Activated T-helper 1 cell treated with anti-CD3 and anti-CD28 coated beads, Interleukin-12 subunit alpha, Interleukin-12 subunit beta, Interleukin-2, Interleukin-4 antibody, amounts not matched to agents 30 ng/mL and 10 ng/mL and 1 ng/mL, durations not matched to agents 14 hours and 24 hours and 36 hours (primary cell): ENCODE results near the gene LHFPL3. TPM values are rescaled to one million over a fixed set of nuclear protein-coding genes. Genes with fewer than 3 reads are reported as not detected.
A peak's percentile ranks its signal among the peaks of the same experiment; 100 is the strongest.

Experiments used
- DNase-seq: peaks from one replicate; pipeline ENCODE4 v3.0.0; 2021; ENCODE audit warnings: low spot score
- H3K27ac Mint-ChIP-seq: one replicate; pipeline ENCODE4 v1.8.0; 2021; ENCODE audit warnings: mild to moderate bottlenecking, mixed read lengths
- H3K27me3 Mint-ChIP-seq: one replicate; pipeline ENCODE4 v1.8.0; 2022; ENCODE audit warnings: mild to moderate bottlenecking, moderate library complexity, mixed read lengths; ENCODE audit not compliant: insufficient read depth
- H3K36me3 Mint-ChIP-seq: one replicate; pipeline ENCODE4 v1.8.0; 2021; ENCODE audit warnings: low read depth, mixed read lengths
- H3K4me1 Mint-ChIP-seq: one replicate; pipeline ENCODE4 v1.8.0; 2021; ENCODE audit warnings: low read depth, mixed read lengths
- H3K4me3 Mint-ChIP-seq: one replicate; pipeline ENCODE4 v1.8.0; 2021; ENCODE audit warnings: mild to moderate bottlenecking, moderate library complexity, mixed read lengths
- H3K9me3 Mint-ChIP-seq: one replicate; pipeline ENCODE4 v1.8.0; 2021; ENCODE audit warnings: mixed read lengths
- intact Hi-C: fragments of 100-400 bp; cut with micrococcal nuclease; formaldehyde crosslinking; loops from one replicate; pipeline ENCODE4 v1.15.1; 2024
- total RNA-seq: library from RNA; stranded (reverse); gene quantifications from 2 replicates; pipeline ENCODE4 v1.2.3, GENCODE V29; 2022

Gene LHFPL3
- total RNA-seq, 1 donor from 2014 or later: not detected

- Mint-ChIP-seq H3K9me3 (no peaks in the 10 kb centered on the region), H3K27ac (peak overlapping the region; percentile 30), H3K4me3 (peak overlapping the region; percentile 21), H3K36me3 (peaks cover 22% of the 10 kb centered on the region), H3K27me3 (no peaks in the 10 kb centered on the region), H3K4me1 (peaks cover 36% of the 10 kb centered on the region)
- intact Hi-C loops: no loop called here
- DNase-seq: no peak
Observed at GRCh38 chr7:104938741-104939390, 610.5 kb downstream of the LHFPL3 start.

- intact Hi-C loops: loop anchor here (5.0 kb wide), 2 partner anchors 447 to 592 kb away; partner anchors contain the start of genes RINT1 and SRPK2
- no peaks in the 10 kb centered on the region for H3K9me3 Mint-ChIP-seq
- H3K36me3 Mint-ChIP-seq: peaks cover 22% of the 10 kb centered on the region
- H3K4me1 Mint-ChIP-seq: peaks cover 47% of the 10 kb centered on the region
- no peak for DNase-seq
- H3K4me3 Mint-ChIP-seq: peak overlapping the region; percentile 96
- peak overlapping the region; percentile 100 for H3K27ac Mint-ChIP-seq
- peaks cover 2% of the 10 kb centered on the region for H3K27me3 Mint-ChIP-seq
Observed at GRCh38 chr7:104940023-104940710, 611.8 kb downstream of the LHFPL3 start.

DNA sequence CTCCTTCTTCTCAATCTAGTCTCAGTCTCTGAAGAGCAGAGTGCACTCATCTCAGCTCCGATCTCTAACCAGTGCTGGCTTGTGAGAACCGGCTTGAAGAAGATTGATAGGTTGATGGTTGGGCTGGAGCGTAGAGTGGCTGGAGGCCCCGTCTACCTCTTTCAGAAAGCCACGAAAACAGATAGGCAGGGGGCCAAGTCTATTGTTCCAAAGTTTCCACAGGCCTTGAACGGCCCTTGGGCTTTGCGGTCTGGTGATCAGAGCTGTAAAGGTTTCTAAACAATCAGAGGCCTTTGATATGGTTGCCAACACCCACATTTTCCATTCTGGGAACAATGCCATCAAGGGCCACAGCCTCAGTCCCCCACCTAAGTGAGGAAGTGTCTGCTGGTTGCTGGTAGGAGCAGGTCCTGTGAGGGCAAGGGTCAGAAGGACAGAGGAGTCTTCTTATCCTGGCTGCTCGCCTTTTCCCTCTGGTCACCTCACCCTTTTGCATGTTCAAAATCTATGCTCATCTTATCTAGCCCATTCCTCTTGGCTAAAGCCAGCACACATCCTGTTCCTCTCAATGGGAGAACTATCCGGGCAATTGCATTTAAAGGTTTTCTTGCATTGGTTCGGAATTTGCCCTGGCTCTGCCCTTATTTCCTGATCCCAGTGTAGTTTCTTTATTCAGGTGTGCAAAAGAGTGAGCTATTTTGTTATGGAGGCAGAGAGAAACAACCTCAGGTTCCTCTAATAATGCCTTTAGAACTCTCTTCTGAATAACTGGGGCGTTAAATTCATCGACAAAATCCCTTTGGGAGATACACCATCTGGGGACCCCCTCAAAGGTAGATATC lies 615.3 kb downstream of the LHFPL3 start:
- peaks cover 72% of the 10 kb centered on the region for H3K4me1 Mint-ChIP-seq
- peak; percentile 70 for DNase-seq
- peak overlapping the region; percentile 96 for H3K4me3 Mint-ChIP-seq
- no peaks in the 10 kb centered on the region for H3K9me3 Mint-ChIP-seq
- intact Hi-C loops: loop anchor here (1.0 to 5.0 kb wide), 8 partner anchors 20 to 1597 kb away; partner anchors contain the start of genes NAMPT, PSMC2, RINT1 and SRPK2
- peaks cover 41% of the 10 kb centered on the region for H3K36me3 Mint-ChIP-seq
- H3K27me3 Mint-ChIP-seq: peaks cover 2% of the 10 kb centered on the region
- peak overlapping the region; percentile 100 for H3K27ac Mint-ChIP-seq

GRCh38 chr7:104945599-104945956 lies 617.2 kb downstream of the LHFPL3 start:
- Mint-ChIP-seq H3K9me3 (no peaks in the 10 kb centered on the region), H3K36me3 (peaks cover 42% of the 10 kb centered on the region), H3K4me1 (peaks cover 68% of the 10 kb centered on the region), H3K27ac (peak overlapping the region; percentile 100), H3K4me3 (peak overlapping the region; percentile 96), H3K27me3 (peaks cover 2% of the 10 kb centered on the region)
- DNase-seq: no peak
- intact Hi-C loops: loop anchor here (1.0 to 5.0 kb wide), 7 partner anchors 12 to 1599 kb away; partner anchors contain the start of genes NAMPT and PSMC2

DNA sequence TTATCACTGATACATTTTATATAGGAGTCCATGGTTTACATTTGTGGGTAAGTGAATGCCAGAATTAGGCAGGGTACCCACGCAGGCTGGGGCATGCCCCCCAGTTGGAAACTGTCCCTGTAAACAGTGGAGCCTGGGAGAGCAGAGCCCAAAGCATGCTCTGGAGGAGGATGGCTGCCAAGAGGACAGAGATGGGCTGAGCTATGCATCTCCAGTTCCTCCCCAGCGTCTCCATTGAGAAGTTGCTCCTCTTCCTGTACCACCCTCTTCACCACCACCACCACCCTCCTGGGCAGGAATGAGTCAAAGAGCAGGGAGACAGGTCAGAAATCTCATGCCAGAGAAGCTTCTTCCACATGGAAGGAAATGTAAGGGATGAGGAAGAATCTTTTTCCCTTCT lies 617.9 kb downstream of the LHFPL3 start:
- Mint-ChIP-seq H3K9me3 (no peaks in the 10 kb centered on the region), H3K36me3 (peaks cover 38% of the 10 kb centered on the region), H3K4me3 (peak overlapping the region; percentile 96)

DNA sequence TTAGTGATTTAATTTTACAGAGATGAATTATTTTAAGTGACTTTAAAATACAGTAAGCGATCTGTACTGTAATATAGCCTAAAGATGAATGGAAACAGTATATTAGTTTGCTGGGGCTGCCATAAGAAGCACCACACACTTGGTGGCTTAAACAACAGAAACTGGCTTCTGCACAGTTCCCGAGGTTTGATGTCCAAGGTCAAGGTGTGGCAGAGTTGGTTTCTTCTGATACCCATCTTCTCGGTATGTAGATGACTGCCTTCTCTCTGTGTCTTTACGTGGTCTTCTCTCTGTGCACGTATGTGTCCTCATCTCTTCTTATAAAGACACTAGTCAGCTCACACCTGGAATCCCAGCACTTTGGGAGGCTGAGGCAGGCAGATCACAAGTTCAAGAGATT lies 621.6 kb downstream of the LHFPL3 start:
- H3K4me1 Mint-ChIP-seq: peaks cover 73% of the 10 kb centered on the region
- peak overlapping the region; percentile 24 for H3K4me3 Mint-ChIP-seq
- H3K27me3 Mint-ChIP-seq: no peaks in the 10 kb centered on the region
- peak overlapping the region; percentile 75 for H3K27ac Mint-ChIP-seq
- DNase-seq: no peak
- intact Hi-C loops: no loop called here
- no peaks in the 10 kb centered on the region for H3K9me3 Mint-ChIP-seq
- peaks cover 40% of the 10 kb centered on the region for H3K36me3 Mint-ChIP-seq

More for the DNA sequence above, 617.9 kb downstream of the LHFPL3 start:
- Mint-ChIP-seq H3K4me1 (peaks cover 68% of the 10 kb centered on the region), H3K27me3 (peaks cover 2% of the 10 kb centered on the region), H3K27ac (peak overlapping the region; percentile 100)
- DNase-seq: no peak
- intact Hi-C loops: loop anchor here (5.0 kb wide), 1 partner anchor 1401 kb away; no protein-coding TSS in a partner anchor

DNA sequence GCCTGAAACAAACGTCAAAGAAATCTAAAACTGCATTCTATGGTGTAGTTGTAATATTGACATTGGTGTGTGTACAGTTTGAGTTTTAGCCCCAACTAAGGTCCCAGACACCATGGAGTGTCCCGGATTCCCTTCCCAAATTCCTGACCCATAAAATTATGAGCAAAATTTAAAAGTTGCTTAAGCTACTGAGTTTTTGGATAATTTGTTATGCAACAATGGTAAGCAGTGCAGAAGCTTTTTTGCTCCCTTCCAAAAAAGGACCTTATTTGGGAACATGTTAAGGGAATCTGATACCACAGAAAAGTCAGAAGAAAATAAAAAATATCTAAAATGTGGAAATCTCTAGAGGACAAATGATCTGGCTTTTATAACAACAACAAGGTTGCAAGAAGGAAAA lies 622.4 kb downstream of the LHFPL3 start:
- Mint-ChIP-seq H3K9me3 (no peaks in the 10 kb centered on the region), H3K27me3 (no peaks in the 10 kb centered on the region), H3K4me3 (no peak overlapping the region), H3K36me3 (peaks cover 42% of the 10 kb centered on the region), H3K4me1 (peaks cover 73% of the 10 kb centered on the region), H3K27ac (peak overlapping the region; percentile 61)
- intact Hi-C loops: no loop called here
- DNase-seq: no peak

DNA sequence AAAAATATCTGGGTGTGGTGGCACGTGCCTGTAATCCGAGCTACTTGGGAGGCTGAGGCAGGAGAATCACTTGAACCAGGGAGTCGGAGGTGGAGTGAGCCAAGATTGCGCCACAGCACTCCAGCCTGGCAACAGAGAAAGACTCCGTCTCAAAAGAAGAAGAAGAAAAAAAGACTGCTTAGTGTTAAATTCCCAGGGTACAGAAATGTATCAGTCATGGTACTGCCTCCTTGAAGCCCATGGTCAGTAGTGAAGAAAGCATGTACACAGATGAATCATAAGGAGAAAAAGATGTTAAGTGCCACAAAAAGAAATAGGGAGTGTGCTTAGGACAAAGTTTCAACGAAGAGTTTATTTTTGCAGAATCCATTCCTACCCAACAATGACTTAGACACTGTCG lies 623.1 kb downstream of the LHFPL3 start:
- DNase-seq: no peak
- intact Hi-C loops: no loop called here
- Mint-ChIP-seq H3K4me1 (peaks cover 73% of the 10 kb centered on the region), H3K36me3 (peaks cover 38% of the 10 kb centered on the region), H3K9me3 (no peaks in the 10 kb centered on the region), H3K4me3 (peak overlapping the region; percentile 57), H3K27ac (peak overlapping the region; percentile 59), H3K27me3 (no peaks in the 10 kb centered on the region)

GRCh38 chr7:104955276-104955675 lies 626.9 kb downstream of the LHFPL3 start:
- H3K4me1 Mint-ChIP-seq: peaks cover 70% of the 10 kb centered on the region
- H3K36me3 Mint-ChIP-seq: peaks cover 38% of the 10 kb centered on the region
- H3K4me3 Mint-ChIP-seq: peak overlapping the region; percentile 29
- peaks cover 3% of the 10 kb centered on the region for H3K9me3 Mint-ChIP-seq
- peak overlapping the region; percentile 100 for H3K27ac Mint-ChIP-seq
- H3K27me3 Mint-ChIP-seq: no peaks in the 10 kb centered on the region
- intact Hi-C loops: loop anchor here (5.0 kb wide), 2 partner anchors 852 to 1472 kb away; no protein-coding TSS in a partner anchor
- DNase-seq: no peak

Other genes with a start within 250 kb of the LHFPL3 start
- 32.5 and 35.8 TPM in 2 replicates for gene ORC5, start 120.6 kb upstream of the LHFPL3 start, total RNA-seq